Heart right ventricle (tissue), 16 donors: ENCODE results near the gene CMIP. TPM values are rescaled to one million over a fixed set of nuclear protein-coding genes. Genes with fewer than 3 reads are reported as not detected.
"Not testable (repeated sequence)": the region's sequence is repeated elsewhere in the genome, so short reads cannot be mapped to it uniquely, and the experiment has no call there.

Experiments used
- ATAC-seq, 8 donors: fragments of 200-7000 bp; cut with Tn5 transposase; one replicate each; pipeline ENCODE4 v1.9.1; 2020; ENCODE audit warnings: mild to moderate bottlenecking in 8 of 8, moderate library complexity in 8 of 8, moderate number of reproducible peaks in 1 of 8
- DNase-seq, 2 donors: peaks; one replicate each; pipeline ENCODE4 v3.0.0-alpha.2; 2020
- H3K27ac ChIP-seq, 10 donors: fragments of 200-600 bp; sonication (generic) in 2 of 10; one replicate each; pipeline versions ENCODE4 v1.5.0 to v1.8.0; 2020 to 2022; ENCODE audit warnings: mild to moderate bottlenecking in 3 of 10
- H3K27me3 ChIP-seq, 7 donors: fragments of 200-600 bp; one replicate each; pipeline ENCODE4 v1.8.0; 2021 to 2022; ENCODE audit warnings: mild to moderate bottlenecking in 2 of 7
- H3K36me3 ChIP-seq, 9 donors: fragments of 200-600 bp; sonication (generic) in 1 of 9; one replicate each; pipeline versions ENCODE4 v1.5.0 to v1.8.0; 2020 to 2022; ENCODE audit warnings: mild to moderate bottlenecking in 2 of 9
- H3K4me1 ChIP-seq, 9 donors: fragments of 200-600 bp; sonication (generic) in 1 of 9; one replicate each; pipeline versions ENCODE4 v1.5.0 to v1.8.0; 2020 to 2022; ENCODE audit warnings: mild to moderate bottlenecking in 4 of 9
- H3K4me3 ChIP-seq, 10 donors: fragments of 200-600 bp; sonication (generic) in 2 of 10; one replicate each; pipeline versions ENCODE4 v1.5.0 to v1.8.0; 2020 to 2022; ENCODE audit warnings: mild to moderate bottlenecking in 7 of 10, moderate library complexity in 2 of 10
- H3K9me3 ChIP-seq, 11 donors: fragments of 200-600 bp in 10 of 11; sonication (generic) in 2 of 11; one replicate each; pipeline versions ENCODE4 v1.5.0 to v1.8.0; 2013 to 2022; ENCODE audit warnings: mild to moderate bottlenecking in 2 of 11, control low read depth in 1 of 11, moderate library complexity in 1 of 11
- WGBS, 2 donors: extraction: QIAGEN DNeasy Blood & Tissue Kit; methylation state at CpG; one replicate each; pipeline ENCODE4 v1.1.7; 2013; ENCODE audit warnings: inconsistent platforms in 1 of 2; 5-methylcytosine and 5-hydroxymethylcytosine counted together
- intact Hi-C, 10 donors: fragments of 100-400 bp; cut with DNase I; formaldehyde crosslinking; loops; one replicate each; pipeline versions ENCODE4 v1.11.1 to v1.14.2; 2022
- polyA plus RNA-seq, 2 donors: library from polyadenylated mRNA; stranded (reverse); fragments of 200-250 nt; gene quantifications; one replicate each; pipeline ENCODE4 v1.2.3, GENCODE V29; 2013
- total RNA-seq, 10 donors: library from RNA; stranded (reverse); fragmentation: NEBNext Ultra II Directional in 3 of 10; extraction: Animal tissue kit (Norgen Biotek cat#: 25700) in 3 of 10; gene quantifications; one replicate each; pipeline versions ENCODE4 v1.2.1 to v1.2.4, GENCODE V29; 2021 to 2023
- TF ChIP-seq, protein P1 (sequence below), 9 donors: fragments of 200-600 bp; sonication (generic) in 2 of 9; IDR thresholded peaks; one replicate each; pipeline versions ENCODE4 v1.5.0 to v1.8.0; 2021 to 2022; ENCODE audit warnings: antibody characterized with exemption in 9 of 9, mild to moderate bottlenecking in 5 of 9, moderate library complexity in 1 of 9
- donor health status: Arrhythmogenic right ventricular cardiomyopathy.
- donor health status: ischemic (EF 13 %, LVEDD 7.1; RV severe dilation, severe dysfunction).
- donor health status: healthy with polysubstance abuse.
- donor health status: DM: no; HTN: yes; CAD: no.
- donor health status: DM: no; HTN: no; CAD: no.
- donor health status: ischemic (EF 25% LVEDD 6.9; RV normal size, moderate dysfunction).
- donor health status: ischemic (EF 25% LVEDD 5.7; RV mildly dilated, moderate dysfunction).
- donor health status: healthy.
- donor health status: DM: yes; HTN: yes; CAD: no.
- donor health status: Ischemic cardiomyopathy.
- donor health status: ischemic (EF 35%, LVEDD 5.7; RV mildly dilated, moderate dysfunction).
- donor health status: nonischemic (EF 11% LVEDD 7.7; RV severe dilation, severe dysfunction).
- donor health status: DM: yes; HTN: yes; CAD: no.
- donor health status: PGD.
- donor health status: ischemic (EF 29% LVEDD 5.4; RV normal size, mild dysfunction).
- donor health status: nonischemic (EF 23%, LVEDD 6.1; RV moderate dilation, normal function).

The CMIP gene
- total and polyA plus RNA-seq, 12 donors: 5.4 to 32.8 (median 13.0) TPM

GRCh38 chr16:81524382-81524781, 79.8 kb downstream of the CMIP start:
- H3K36me3 ChIP-seq: peaks cover 0 to 10% (median 0%) of the 10 kb centered on the region in 9 donors
- peak overlapping the region in 1 of 10 donors; percentile 53 for H3K27ac ChIP-seq
- intact Hi-C loops: no loop called here
- ATAC-seq (no peak), DNase-seq (no peak)
- no peaks in the 10 kb centered on the region for H3K27me3 ChIP-seq
- H3K4me1 ChIP-seq: peaks cover 0 to 66% (median 18%) of the 10 kb centered on the region in 9 donors
- H3K4me3 ChIP-seq: no peak overlapping the region
- TF ChIP-seq, protein P1, sequence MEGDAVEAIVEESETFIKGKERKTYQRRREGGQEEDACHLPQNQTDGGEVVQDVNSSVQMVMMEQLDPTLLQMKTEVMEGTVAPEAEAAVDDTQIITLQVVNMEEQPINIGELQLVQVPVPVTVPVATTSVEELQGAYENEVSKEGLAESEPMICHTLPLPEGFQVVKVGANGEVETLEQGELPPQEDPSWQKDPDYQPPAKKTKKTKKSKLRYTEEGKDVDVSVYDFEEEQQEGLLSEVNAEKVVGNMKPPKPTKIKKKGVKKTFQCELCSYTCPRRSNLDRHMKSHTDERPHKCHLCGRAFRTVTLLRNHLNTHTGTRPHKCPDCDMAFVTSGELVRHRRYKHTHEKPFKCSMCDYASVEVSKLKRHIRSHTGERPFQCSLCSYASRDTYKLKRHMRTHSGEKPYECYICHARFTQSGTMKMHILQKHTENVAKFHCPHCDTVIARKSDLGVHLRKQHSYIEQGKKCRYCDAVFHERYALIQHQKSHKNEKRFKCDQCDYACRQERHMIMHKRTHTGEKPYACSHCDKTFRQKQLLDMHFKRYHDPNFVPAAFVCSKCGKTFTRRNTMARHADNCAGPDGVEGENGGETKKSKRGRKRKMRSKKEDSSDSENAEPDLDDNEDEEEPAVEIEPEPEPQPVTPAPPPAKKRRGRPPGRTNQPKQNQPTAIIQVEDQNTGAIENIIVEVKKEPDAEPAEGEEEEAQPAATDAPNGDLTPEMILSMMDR (IDR thresholded peaks at IDR 0.05): no peak
- 89 to 90% methylated on average over 10 of the region's 10 CpGs for WGBS, 2 donors
- H3K9me3 ChIP-seq: no peaks in the 10 kb centered on the region

- H3K27me3 ChIP-seq, ATAC-seq, intact Hi-C loops, DNase-seq, H3K4me3 ChIP-seq, H3K9me3 ChIP-seq: not testable (repeated sequence)
- Histone ChIP-seq H3K27ac (peak overlapping the region in 1 of 10 donors; percentile 16), H3K36me3 (peaks cover 0 to 10% (median 0%) of the 10 kb centered on the region in 9 donors), H3K4me1 (peaks cover 0 to 61% (median 16%) of the 10 kb centered on the region in 9 donors)
- WGBS, 2 donors: 96 to 100% methylated on average over 4 of the region's 4 CpGs
Measured at GRCh38 chr16:81524885-81525284, 80.3 kb downstream of the CMIP start.

DNA sequence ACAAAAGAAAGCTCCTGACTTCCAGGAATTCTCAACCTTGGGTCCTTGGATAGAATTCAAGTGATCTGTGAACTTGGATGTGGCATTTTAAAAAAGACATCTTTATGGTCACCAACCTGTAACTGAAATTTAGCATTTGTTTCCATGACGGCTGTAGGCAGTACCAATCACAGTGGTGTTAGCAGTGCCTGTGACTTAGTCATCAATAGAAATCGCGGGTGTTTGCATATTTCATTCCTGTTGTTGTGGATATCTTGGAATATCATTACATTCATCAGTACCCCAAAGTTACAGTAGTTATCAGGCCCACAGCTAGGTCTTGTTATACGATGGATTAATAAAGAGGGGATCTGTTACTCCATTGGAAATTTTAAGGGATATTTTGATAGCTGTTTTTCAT, 81.6 kb downstream of the CMIP start:
- intact Hi-C loops: no loop called here
- H3K4me1 ChIP-seq: peaks cover 0 to 52% (median 19%) of the 10 kb centered on the region in 9 donors
- H3K27ac ChIP-seq: peak overlapping the region in 6 of 10 donors; percentile 29 to 75 (median 60)
- TF ChIP-seq, protein P1 (IDR thresholded peaks at IDR 0.05): no peak
- peaks cover 0 to 10% (median 0%) of the 10 kb centered on the region in 9 donors for H3K36me3 ChIP-seq
- H3K9me3 ChIP-seq: no peaks in the 10 kb centered on the region
- ATAC-seq: no peak
- DNase-seq: no peak
- H3K4me3 ChIP-seq: no peak overlapping the region
- WGBS, 2 donors: 71 to 77% methylated on average over 4 of the region's 4 CpGs
- no peaks in the 10 kb centered on the region for H3K27me3 ChIP-seq

- peaks cover 0 to 57% (median 20%) of the 10 kb centered on the region in 9 donors for H3K4me1 ChIP-seq
- DNase-seq (peak; percentile 45 to 66), ATAC-seq (peak in 7 of 8 donors; percentile 45 to 77 (median 58))
- H3K27ac ChIP-seq: peak overlapping the region in 9 of 10 donors; percentile 9 to 75 (median 50)
- H3K9me3 ChIP-seq: no peaks in the 10 kb centered on the region
- no peak overlapping the region for H3K4me3 ChIP-seq
- TF ChIP-seq, protein P1 (IDR thresholded peaks at IDR 0.05): no peak
- H3K36me3 ChIP-seq: peaks cover 0 to 10% (median 0%) of the 10 kb centered on the region in 9 donors
- 30 to 32% methylated on average over 9 of the region's 9 CpGs for WGBS, 2 donors
- no peaks in the 10 kb centered on the region for H3K27me3 ChIP-seq
- intact Hi-C loops: no loop called here
Measured at GRCh38 chr16:81526935-81527334, 82.3 kb downstream of the CMIP start.

DNA sequence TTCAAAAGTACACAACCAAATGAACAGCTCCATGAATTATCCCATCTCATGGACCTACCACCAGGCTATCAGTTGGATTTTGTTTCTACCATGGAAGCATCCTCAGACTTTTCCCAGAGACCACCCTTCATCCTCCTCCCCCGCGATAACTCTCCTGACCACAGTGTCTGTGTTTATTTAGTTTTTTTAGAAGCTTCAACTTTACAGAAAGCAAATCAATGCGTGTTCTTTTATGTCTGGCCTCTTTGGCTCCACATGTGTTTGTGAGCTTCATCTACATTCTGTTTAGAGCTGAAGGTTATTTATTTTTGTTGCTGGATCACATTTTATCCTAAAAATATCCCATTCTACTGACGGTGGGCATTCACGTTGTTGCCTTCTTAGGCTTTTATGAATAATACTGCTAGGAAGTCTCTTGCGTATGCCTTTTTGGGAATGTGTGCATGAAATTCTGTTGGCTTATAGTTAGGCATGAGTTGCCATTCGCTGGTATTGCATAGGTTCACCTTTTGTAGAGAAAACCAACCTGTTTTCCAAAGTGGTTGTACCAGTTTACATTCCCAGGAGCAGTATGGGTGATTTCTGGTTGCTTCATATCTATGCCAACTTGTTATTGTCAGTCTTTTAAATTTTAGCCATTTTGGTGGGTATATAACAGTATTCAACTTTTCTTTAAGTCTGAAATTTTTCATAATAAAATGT, 83.0 kb downstream of the CMIP start:
- H3K4me3 ChIP-seq: no peak overlapping the region
- H3K4me1 ChIP-seq: peaks cover 0 to 57% (median 20%) of the 10 kb centered on the region in 9 donors
- intact Hi-C loops: no loop called here
- H3K27ac ChIP-seq: peak overlapping the region in 5 of 10 donors; percentile 2 to 75 (median 61)
- TF ChIP-seq, protein P1 (IDR thresholded peaks at IDR 0.05): no peak
- ATAC-seq (no peak), DNase-seq (no peak)
- no peaks in the 10 kb centered on the region for H3K9me3 ChIP-seq
- peaks cover 0 to 14% (median 0%) of the 10 kb centered on the region in 9 donors for H3K36me3 ChIP-seq
- no peaks in the 10 kb centered on the region for H3K27me3 ChIP-seq
- WGBS, 2 donors: 93% methylated on average over 7 of the region's 7 CpGs
